Glutamatergic neuron (in vitro differentiated cells): ENCODE data around the gene METTL6. TPM values are rescaled to one million over a fixed set of nuclear protein-coding genes. Genes with fewer than 3 reads are reported as not detected.

ENCODE experiments used
- DNase-seq: peaks from one replicate; pipeline ENCODE4 v3.0.0; 2022
- H3K27ac Mint-ChIP-seq: one replicate; pipeline ENCODE4 v1.8.0; 2020; ENCODE audit warnings: mild to moderate bottlenecking, mixed read lengths, inconsistent platforms; ENCODE audit not compliant: unreplicated experiment
- H3K27me3 Mint-ChIP-seq: one replicate; pipeline ENCODE4 v1.8.0; 2020; ENCODE audit warnings: mild to moderate bottlenecking, moderate library complexity, mixed read lengths, inconsistent platforms; ENCODE audit not compliant: unreplicated experiment
- H3K36me3 Mint-ChIP-seq: one replicate; pipeline ENCODE4 v1.8.0; 2020; ENCODE audit warnings: mild to moderate bottlenecking, mixed read lengths, inconsistent platforms; ENCODE audit not compliant: unreplicated experiment
- H3K4me1 Mint-ChIP-seq: one replicate; pipeline ENCODE4 v1.8.0; 2020; ENCODE audit warnings: mild to moderate bottlenecking, low read depth, mixed read lengths, inconsistent platforms; ENCODE audit not compliant: unreplicated experiment
- H3K4me3 Mint-ChIP-seq: one replicate; pipeline ENCODE4 v1.8.0; 2020; ENCODE audit warnings: mild to moderate bottlenecking, mixed read lengths, inconsistent platforms; ENCODE audit not compliant: unreplicated experiment
- H3K9me3 Mint-ChIP-seq: one replicate; pipeline ENCODE4 v1.8.0; 2020; ENCODE audit warnings: mild to moderate bottlenecking, moderate library complexity, mixed read lengths, inconsistent platforms; ENCODE audit not compliant: unreplicated experiment
- total RNA-seq: library from RNA; stranded (reverse); fragmentation: NEBNext Ultra II Directional; extraction: Animal tissue kit (Norgen Biotek cat#: 25700); gene quantifications from one replicate; pipeline ENCODE4 v1.2.1, GENCODE V29; 2021; ENCODE audit not compliant: unreplicated experiment
- TF ChIP-seq, protein P1 (sequence below): fragments of 200-600 bp; sonication (generic); IDR thresholded peaks from one replicate; pipeline ENCODE4 v1.5.0; 2021; ENCODE audit not compliant: partially characterized antibody, unreplicated experiment

Gene METTL6
- total RNA-seq, 1 donor from 2014 or later, result 25.9 TPM

DNA sequence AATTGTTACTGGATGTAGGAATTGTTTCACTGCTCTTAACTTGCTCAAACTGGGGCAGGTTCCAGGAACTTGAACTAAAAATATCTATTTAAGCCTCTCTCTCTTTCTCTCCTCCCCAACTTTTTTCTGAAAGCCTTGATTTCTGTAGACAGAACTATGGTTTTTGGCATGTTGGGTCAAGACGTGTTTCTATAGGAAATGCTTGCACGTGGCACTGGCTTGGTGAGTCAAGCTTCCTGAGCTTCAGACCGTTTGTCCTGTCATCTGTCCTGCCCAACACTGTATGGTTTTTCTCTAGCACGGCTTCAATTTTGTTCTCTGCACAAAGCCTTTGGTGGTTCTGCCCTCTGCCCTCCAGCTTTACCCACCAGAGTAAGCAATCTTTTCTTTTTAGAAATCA, 13.5 kb upstream of the METTL6 start:
- Mint-ChIP-seq H3K27me3 (no peaks in the 10 kb centered on the region), H3K36me3 (no peaks in the 10 kb centered on the region), H3K4me1 (no peaks in the 10 kb centered on the region), H3K27ac (no peak overlapping the region), H3K9me3 (no peaks in the 10 kb centered on the region), H3K4me3 (no peak overlapping the region)
- DNase-seq, result no peak
- TF ChIP-seq, protein P1, sequence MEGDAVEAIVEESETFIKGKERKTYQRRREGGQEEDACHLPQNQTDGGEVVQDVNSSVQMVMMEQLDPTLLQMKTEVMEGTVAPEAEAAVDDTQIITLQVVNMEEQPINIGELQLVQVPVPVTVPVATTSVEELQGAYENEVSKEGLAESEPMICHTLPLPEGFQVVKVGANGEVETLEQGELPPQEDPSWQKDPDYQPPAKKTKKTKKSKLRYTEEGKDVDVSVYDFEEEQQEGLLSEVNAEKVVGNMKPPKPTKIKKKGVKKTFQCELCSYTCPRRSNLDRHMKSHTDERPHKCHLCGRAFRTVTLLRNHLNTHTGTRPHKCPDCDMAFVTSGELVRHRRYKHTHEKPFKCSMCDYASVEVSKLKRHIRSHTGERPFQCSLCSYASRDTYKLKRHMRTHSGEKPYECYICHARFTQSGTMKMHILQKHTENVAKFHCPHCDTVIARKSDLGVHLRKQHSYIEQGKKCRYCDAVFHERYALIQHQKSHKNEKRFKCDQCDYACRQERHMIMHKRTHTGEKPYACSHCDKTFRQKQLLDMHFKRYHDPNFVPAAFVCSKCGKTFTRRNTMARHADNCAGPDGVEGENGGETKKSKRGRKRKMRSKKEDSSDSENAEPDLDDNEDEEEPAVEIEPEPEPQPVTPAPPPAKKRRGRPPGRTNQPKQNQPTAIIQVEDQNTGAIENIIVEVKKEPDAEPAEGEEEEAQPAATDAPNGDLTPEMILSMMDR, result no peak

DNA sequence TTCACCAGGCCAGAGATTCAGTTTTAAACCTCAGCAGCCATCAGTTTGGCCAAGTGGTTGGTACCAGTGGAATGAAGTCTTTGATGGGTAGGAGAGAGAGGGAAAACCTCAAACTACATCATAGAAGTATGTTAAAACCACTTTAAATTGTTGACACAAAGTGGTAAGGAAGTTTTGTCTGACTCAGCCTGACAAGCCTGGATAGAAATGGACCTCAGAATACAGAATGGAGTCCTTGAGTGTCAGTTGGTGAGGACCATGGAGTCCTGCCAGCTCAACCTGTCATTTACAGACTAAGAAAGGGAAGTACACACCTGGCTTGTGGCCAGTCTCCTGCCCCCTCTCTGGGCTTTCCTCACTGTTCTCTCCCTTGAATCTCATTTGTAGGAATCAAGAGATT, 12.1 kb upstream of the METTL6 start:
- Mint-ChIP-seq H3K36me3 (no peaks in the 10 kb centered on the region), H3K9me3 (no peaks in the 10 kb centered on the region), H3K27ac (no peak overlapping the region), H3K4me3 (no peak overlapping the region), H3K4me1 (no peaks in the 10 kb centered on the region), H3K27me3 (no peaks in the 10 kb centered on the region)
- TF ChIP-seq, protein P1, result no peak
- no peak for DNase-seq

DNA sequence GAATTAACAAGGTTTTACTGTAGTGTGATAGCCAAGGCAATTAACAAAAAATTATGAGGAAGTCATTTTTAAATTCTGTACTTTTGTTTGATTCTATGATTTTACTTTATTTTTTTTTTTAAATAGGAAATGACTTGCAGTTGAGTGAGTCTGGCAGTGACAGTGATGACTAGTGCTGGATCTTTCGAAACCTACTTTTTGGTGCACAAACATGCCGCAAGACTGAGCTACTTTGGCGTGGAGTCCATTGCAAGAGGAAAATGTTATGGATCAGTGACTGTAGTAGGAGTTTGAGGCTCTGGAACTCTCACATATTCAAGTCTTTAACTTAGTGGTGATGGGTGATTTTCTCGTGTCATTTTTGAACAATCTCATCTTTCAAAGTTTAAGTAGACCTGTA, 11.6 kb upstream of the METTL6 start:
- no peak overlapping the region for H3K27ac Mint-ChIP-seq
- no peaks in the 10 kb centered on the region for H3K27me3 Mint-ChIP-seq
- H3K4me3 Mint-ChIP-seq, result no peak overlapping the region
- no peaks in the 10 kb centered on the region for H3K36me3 Mint-ChIP-seq
- H3K9me3 Mint-ChIP-seq, result no peaks in the 10 kb centered on the region
- H3K4me1 Mint-ChIP-seq, result no peaks in the 10 kb centered on the region
- TF ChIP-seq, protein P1, result no peak
- DNase-seq, result no peak

DNA sequence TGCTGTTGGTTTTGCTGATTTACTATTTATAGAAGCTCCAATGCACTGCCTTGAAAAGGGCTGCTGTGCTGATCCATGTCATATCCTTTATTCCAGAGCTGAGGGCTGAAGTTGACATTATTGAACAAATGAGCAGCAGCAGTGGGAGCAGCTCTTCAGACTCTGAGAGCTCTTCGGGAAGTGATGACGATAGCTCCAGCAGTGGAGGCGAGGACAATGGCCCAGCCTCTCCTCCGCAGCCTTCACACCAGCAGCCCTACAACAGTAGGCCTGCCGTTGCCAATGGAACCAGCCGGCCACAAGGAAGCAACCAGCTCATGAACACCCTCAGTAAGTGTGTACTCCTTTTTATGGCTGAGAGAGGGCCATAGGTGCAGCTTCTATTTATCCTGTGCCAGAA, 8.9 kb upstream of the METTL6 start:
- no peaks in the 10 kb centered on the region for H3K4me1 Mint-ChIP-seq
- no peak overlapping the region for H3K4me3 Mint-ChIP-seq
- peak overlapping the region; percentile 52 for H3K27ac Mint-ChIP-seq
- no peaks in the 10 kb centered on the region for H3K36me3 Mint-ChIP-seq
- no peak for DNase-seq
- no peaks in the 10 kb centered on the region for H3K27me3 Mint-ChIP-seq
- H3K9me3 Mint-ChIP-seq, result no peaks in the 10 kb centered on the region
- TF ChIP-seq, protein P1, result no peak

DNA sequence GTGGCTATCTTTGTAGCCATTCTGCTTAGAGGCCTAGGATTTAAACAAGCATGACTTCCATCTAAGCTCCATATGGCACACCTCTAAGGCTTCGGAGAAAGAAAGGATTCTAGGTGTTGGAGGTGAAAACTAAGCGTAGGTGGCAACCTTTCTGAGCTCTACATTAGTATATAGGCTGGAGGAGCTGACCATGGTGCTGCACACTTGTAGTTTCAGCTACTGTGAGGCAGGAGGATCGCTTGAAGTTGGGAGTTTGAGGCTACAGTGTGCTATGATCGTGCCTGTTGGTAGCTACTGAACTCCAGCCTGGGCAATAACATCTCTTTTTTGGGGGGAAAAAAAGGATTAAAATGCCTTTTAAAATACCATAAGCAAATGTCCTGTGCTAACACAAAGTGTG, 7.4 kb upstream of the METTL6 start:
- H3K4me1 Mint-ChIP-seq, result no peaks in the 10 kb centered on the region
- TF ChIP-seq, protein P1, result no peak
- H3K36me3 Mint-ChIP-seq, result no peaks in the 10 kb centered on the region
- no peaks in the 10 kb centered on the region for H3K27me3 Mint-ChIP-seq
- H3K27ac Mint-ChIP-seq, result no peak overlapping the region
- no peak for DNase-seq
- H3K9me3 Mint-ChIP-seq, result no peaks in the 10 kb centered on the region
- no peak overlapping the region for H3K4me3 Mint-ChIP-seq
